ENCODE data around the gene NELFB. TPM values are rescaled to one million over a fixed set of nuclear protein-coding genes. Genes with fewer than 3 reads are reported as not detected.

Gene NELFB
- total and polyA plus RNA-seq, 2 of the 4 experiments (the other 2 are of a cell fraction) = 36.9 to 66.0 TPM

GRCh38 chr9:137218754-137219271 is 36.3 kb upstream of the NELFB start:
- ChIA-PET CTCF (no interaction called here), POLR2A (ENCODE audit: unreplicated experiment) (interaction anchor here (0.6 kb wide), 1 partner anchor 15 kb away, joined by 5 read pairs; no protein-coding TSS in a partner anchor)
- Histone ChIP-seq H3K18ac (ENCODE audit: low read depth, low read length) (no peak overlapping the region), H2AK9ac (replicated peaks; ENCODE audit: low read depth, low read length, poor library complexity) (peak overlapping the region; percentile 72), H3K79me1 (ENCODE audit: low read depth in 1 of 2, low read length in 2 of 2) (peaks cover 0 to 4% of the 10 kb centered on the region in 2 experiments; a peak in 1 of 4 replicates), H2BK20ac (ENCODE audit: low read depth, low read length) (no peak overlapping the region), H3K9me1 (ENCODE audit: insufficient read depth, low read length) (peaks cover 3% of the 10 kb centered on the region; the same call in 1 of the 2 replicates), H2AK5ac (ENCODE audit: low read depth, low read length) (no peak overlapping the region), H3K9ac (ENCODE audit: low read depth, low read length) (no peak overlapping the region), H4K20me1 (ENCODE audit: insufficient read depth, low read length) (no peaks in the 10 kb centered on the region), H3K4ac (ENCODE audit: low read depth, low read length) (no peak overlapping the region; the same call in 1 of the 2 replicates), H4K8ac (ENCODE audit: low read depth in 2 of 2, low read length in 2 of 2) (peak overlapping the region in 1 of 2 experiments; percentile 26; a peak in 1 of 4 replicates), H2BK15ac (ENCODE audit: low read depth, low read length) (0 out of 3 replicates have a peak overlapping the region, but pooled peaks have one; percentile 22), H3K4me2 (ENCODE audit: low read depth, low read length) (no peak overlapping the region), H4K5ac (ENCODE audit: low read depth, low read length) (no peak overlapping the region; the same call in 1 of the 2 replicates), H3K27ac (ENCODE audit: insufficient read depth, low read length) (peak overlapping the region; percentile 31; the same call in 1 of the 2 replicates), H3K27me3 (ENCODE audit: control insufficient read depth, insufficient read depth, low read length) (no peaks in the 10 kb centered on the region), H3K4me3 (ENCODE audit: insufficient read depth, low read depth, low read length) (no peak overlapping the region), H3K14ac (replicated peaks; ENCODE audit: low read depth, low read length) (no peak overlapping the region), H3K23ac (ENCODE audit: low read depth, low read length) (no peak overlapping the region), H3K36me3 (ENCODE audit: control insufficient read depth, insufficient read depth, low read length) (peaks cover 16% of the 10 kb centered on the region), H4K91ac (ENCODE audit: insufficient read depth, low read depth, low read length) (no peak overlapping the region), H3K56ac (ENCODE audit: extremely low read depth, insufficient read depth, low read length) (no peak overlapping the region), H2BK120ac (ENCODE audit: low read depth, low read length) (no peak overlapping the region), H3K9me3 (ENCODE audit: control insufficient read depth, insufficient read depth, low read length) (no peaks in the 10 kb centered on the region), H3K4me1 (ENCODE audit: control insufficient read depth, insufficient read depth, low read length) (peaks cover 14% of the 10 kb centered on the region), H2BK5ac (ENCODE audit: low read depth, low read length, poor library complexity, severe bottlenecking) (peak overlapping the region; percentile 23), H2AFZ (replicated peaks; ENCODE audit: low read length, poor library complexity) (peak overlapping the region; percentile 61)
- dilution Hi-C loops (cut with HindIII; ENCODE audit: low sequenced_read_pairs, unreplicated experiment) (no loop called here), intact Hi-C loops (cut with micrococcal nuclease) (no loop called here), in situ Hi-C loops (cut with MboI; ENCODE audit: low sequenced_read_pairs) (no loop called here)
- ATAC-seq (ENCODE audit: low read depth) (peak; percentile 20), DNase-seq (peak; percentile 34)
- 72% methylated on average over 8 of the region's 12 CpGs; no CpG with 5 or more reads in 1 of the 2 experiments for WGBS, 2 experiments (ENCODE audit: extremely low coverage in 2 of 2, insufficient read length in 1 of 2)
- TF ChIP-seq CTCF (conservative IDR thresholded peaks at IDR 0.05; ENCODE audit: low read depth, low read length) = no peak
- TF ChIP-seq SMC3 (IDR thresholded peaks at IDR 0.05; ENCODE audit: low read depth, low read length) = no peak
- no peak for TF ChIP-seq BHLHE40 (IDR thresholded peaks at IDR 0.05; ENCODE audit: low read depth, low read length)
- no peak for TF ChIP-seq MAFK (IDR thresholded peaks at IDR 0.05; ENCODE audit: low read depth, low read length)
- TF ChIP-seq, protein P1, sequence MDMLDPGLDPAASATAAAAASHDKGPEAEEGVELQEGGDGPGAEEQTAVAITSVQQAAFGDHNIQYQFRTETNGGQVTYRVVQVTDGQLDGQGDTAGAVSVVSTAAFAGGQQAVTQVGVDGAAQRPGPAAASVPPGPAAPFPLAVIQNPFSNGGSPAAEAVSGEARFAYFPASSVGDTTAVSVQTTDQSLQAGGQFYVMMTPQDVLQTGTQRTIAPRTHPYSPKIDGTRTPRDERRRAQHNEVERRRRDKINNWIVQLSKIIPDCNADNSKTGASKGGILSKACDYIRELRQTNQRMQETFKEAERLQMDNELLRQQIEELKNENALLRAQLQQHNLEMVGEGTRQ (IDR thresholded peaks at IDR 0.05; ENCODE audit: low read depth, low read length) = no peak
- TF ChIP-seq FOS (IDR thresholded peaks at IDR 0.05; ENCODE audit: low read depth, low read length) = no peak
- no peak for TF ChIP-seq CEBPB (IDR thresholded peaks at IDR 0.05; ENCODE audit: low read depth, low read length)
- no peak for TF ChIP-seq NFE2L2 (IDR thresholded peaks at IDR 0.05; ENCODE audit: low read depth, low read length)
- TF ChIP-seq, protein P2, sequence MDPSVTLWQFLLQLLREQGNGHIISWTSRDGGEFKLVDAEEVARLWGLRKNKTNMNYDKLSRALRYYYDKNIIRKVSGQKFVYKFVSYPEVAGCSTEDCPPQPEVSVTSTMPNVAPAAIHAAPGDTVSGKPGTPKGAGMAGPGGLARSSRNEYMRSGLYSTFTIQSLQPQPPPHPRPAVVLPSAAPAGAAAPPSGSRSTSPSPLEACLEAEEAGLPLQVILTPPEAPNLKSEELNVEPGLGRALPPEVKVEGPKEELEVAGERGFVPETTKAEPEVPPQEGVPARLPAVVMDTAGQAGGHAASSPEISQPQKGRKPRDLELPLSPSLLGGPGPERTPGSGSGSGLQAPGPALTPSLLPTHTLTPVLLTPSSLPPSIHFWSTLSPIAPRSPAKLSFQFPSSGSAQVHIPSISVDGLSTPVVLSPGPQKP (IDR thresholded peaks at IDR 0.05; ENCODE audit: borderline replicate concordance, low read depth, low read length) = no peak
- BruUV-seq (replicated peaks) = no TSS peak

Data from IMR-90 (cell line).